A673 (cell line): ENCODE data around the gene ETFA. TPM values are rescaled to one million over a fixed set of nuclear protein-coding genes. Genes with fewer than 3 reads are reported as not detected.

Source experiments
- BruUV-seq: library from RNA; stranded (reverse); fragments of 400-500 nt; replicated peaks from 2 replicates; lab custom pipeline; 2021; lab: Mats Ljungman, UMichigan
- CTCF ChIA-PET: fragments of 300-600 bp; sonication (Branson Sonifier 250); formaldehyde crosslinking; loops from one replicate; lab custom pipeline; 2022; ENCODE audit warnings: antibody characterized with exemption; lab: Charles Lee
- POLR2A ChIA-PET: fragments of 300-600 bp; sonication (Branson Sonifier 250); formaldehyde crosslinking; loops from one replicate; lab custom pipeline; 2022; ENCODE audit warnings: antibody characterized with exemption; ENCODE audit not compliant: low non-redundant PET; lab: Charles Lee
- DNase-seq: peaks from one replicate; pipeline ENCODE4 v3.0.0-alpha.2; 2015; ENCODE audit warnings: low spot score
- H3K27ac ChIP-seq: fragments of 200-600 bp; sonication (generic); 2 replicates; pipeline ENCODE4 v1.5.1; 2016; ENCODE audit warnings: mixed run types, low read depth, mild to moderate bottlenecking, mixed read lengths, antibody characterized with exemption, low read length; ENCODE audit not compliant: poor library complexity, severe bottlenecking
- H3K27me3 ChIP-seq: fragments of 200-600 bp; sonication (generic); replicated peaks from 2 replicates; pipeline ENCODE4 v1.6.1; 2017; ENCODE audit warnings: mixed run types, low read depth, mild to moderate bottlenecking, mixed read lengths, antibody characterized with exemption, low read length; ENCODE audit not compliant: insufficient read depth, poor library complexity
- H3K36me3 ChIP-seq: fragments of 200-600 bp; sonication (generic); 2 replicates; pipeline ENCODE4 v1.6.1; 2016; ENCODE audit warnings: mixed run types, mild to moderate bottlenecking, mixed read lengths, antibody characterized with exemption, low read length; ENCODE audit not compliant: insufficient read depth, poor library complexity, severe bottlenecking
- H3K4me1 ChIP-seq: fragments of 200-600 bp; sonication (generic); 2 replicates; pipeline ENCODE4 v1.6.1; 2017; ENCODE audit warnings: mixed run types, mild to moderate bottlenecking, mixed read lengths, antibody characterized with exemption, low read length; ENCODE audit not compliant: insufficient read depth, poor library complexity, severe bottlenecking
- H3K4me3 ChIP-seq: fragments of 200-600 bp; sonication (generic); 2 replicates; pipeline ENCODE4 v1.5.1; 2016; ENCODE audit warnings: low read depth, mixed run types, mild to moderate bottlenecking, mixed read lengths, low read length; ENCODE audit not compliant: poor library complexity, severe bottlenecking
- H3K9me3 ChIP-seq: fragments of 200-600 bp; sonication (generic); 2 replicates; pipeline ENCODE4 v1.6.1; 2016; ENCODE audit warnings: mixed run types, low read depth, mild to moderate bottlenecking, mixed read lengths, antibody characterized with exemption, low read length; ENCODE audit not compliant: poor library complexity, severe bottlenecking
- CTCF ChIP-seq: fragments of 300-800, 200-600 bp; sonication (generic); conservative IDR thresholded peaks from 2 replicates; pipeline ENCODE4 v1.5.1; 2017; ENCODE audit warnings: low read depth, mild to moderate bottlenecking, antibody characterized with exemption, low read length, moderate library complexity, mixed read lengths
- EZH2 ChIP-seq: fragments of 200-600 bp; sonication (generic); IDR thresholded peaks from 2 replicates; pipeline ENCODE4 v1.6.1; 2017; ENCODE audit warnings: borderline replicate concordance, low read depth, mild to moderate bottlenecking, mixed read lengths, antibody characterized with exemption, low read length; ENCODE audit not compliant: poor library complexity, severe bottlenecking
- intact Hi-C: fragments of 100-400 bp; cut with micrococcal nuclease; formaldehyde crosslinking; loops from one replicate; pipeline ENCODE4 v1.10.0; 2022; ENCODE audit not compliant: unreplicated experiment
- total RNA-seq: library from RNA; stranded (reverse); gene quantifications from 2 replicates; pipeline ENCODE4 v1.2.3, GENCODE V29; 2021

Gene ETFA
- total RNA-seq, 1 experiment from 2014 or later: 133 TPM

GRCh38 chr15:76206325-76206976, 104.8 kb downstream of the ETFA start:
- Histone ChIP-seq H3K27me3 (no peaks in the 10 kb centered on the region), H3K9me3 (no peaks in the 10 kb centered on the region), H3K36me3 (no peaks in the 10 kb centered on the region), H3K4me3 (no peak overlapping the region), H3K27ac (no peak overlapping the region), H3K4me1 (no peaks in the 10 kb centered on the region)
- intact Hi-C loops: no loop called here
- TF ChIP-seq CTCF: no peak
- TF ChIP-seq EZH2: no peak
- DNase-seq: peak; percentile 69
- CTCF ChIA-PET: interaction anchor here (0.7 kb wide), 1 partner anchor 70 kb away, joined by 9 read pairs; no protein-coding TSS in a partner anchor
- POLR2A ChIA-PET: no interaction called here
- no TSS peak for BruUV-seq

- CTCF ChIA-PET: no interaction called here
- no peak for DNase-seq
- H3K4me1 ChIP-seq: no peaks in the 10 kb centered on the region
- no TSS peak for BruUV-seq
- H3K27ac ChIP-seq: no peak overlapping the region
- H3K9me3 ChIP-seq: no peaks in the 10 kb centered on the region
- no peaks in the 10 kb centered on the region for H3K36me3 ChIP-seq
- H3K4me3 ChIP-seq: no peak overlapping the region
- POLR2A ChIA-PET: no interaction called here
- intact Hi-C loops: no loop called here
- TF ChIP-seq CTCF: no peak
- TF ChIP-seq EZH2: no peak
- H3K27me3 ChIP-seq: no peaks in the 10 kb centered on the region
These were observed 106.3 kb downstream of the ETFA start for GRCh38 chr15:76204916-76205460.

- Histone ChIP-seq H3K27ac (no peak overlapping the region), H3K4me1 (no peaks in the 10 kb centered on the region), H3K36me3 (no peaks in the 10 kb centered on the region), H3K4me3 (no peak overlapping the region), H3K27me3 (no peaks in the 10 kb centered on the region), H3K9me3 (no peaks in the 10 kb centered on the region)
- CTCF ChIA-PET: no interaction called here
- intact Hi-C loops: no loop called here
- TF ChIP-seq CTCF: no peak
- no peak for TF ChIP-seq EZH2
- POLR2A ChIA-PET: no interaction called here
- no peak for DNase-seq
- no TSS peak for BruUV-seq
These were observed 107.0 kb downstream of the ETFA start for GRCh38 chr15:76204109-76204845.
